ENCODE results near the gene TTC34.
"Not testable (repeated sequence)": the region's sequence is repeated elsewhere in the genome, so short reads cannot be mapped to it uniquely, and the experiment has no call there.

DNA sequence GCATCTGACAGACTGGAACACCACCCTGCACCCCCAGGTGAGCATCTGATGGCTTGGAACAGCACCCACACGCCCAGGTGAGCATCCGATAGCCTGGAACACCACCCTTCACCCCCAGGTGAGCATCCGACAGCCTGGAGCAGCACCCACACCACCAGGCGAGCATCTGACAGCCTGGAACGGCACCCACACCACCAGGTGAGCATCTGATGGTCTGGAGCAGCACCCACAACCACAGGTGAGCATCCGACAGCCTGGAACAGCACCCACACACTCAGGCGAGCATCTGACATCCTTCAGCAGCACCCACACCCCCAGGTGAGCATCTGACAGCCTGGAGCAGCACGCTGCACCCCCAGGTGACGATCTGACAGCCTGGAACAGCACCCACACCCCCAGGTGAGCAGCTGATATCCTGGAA is 118.2 kb downstream of the TTC34 start:
- TF ChIP-seq, protein P1, sequence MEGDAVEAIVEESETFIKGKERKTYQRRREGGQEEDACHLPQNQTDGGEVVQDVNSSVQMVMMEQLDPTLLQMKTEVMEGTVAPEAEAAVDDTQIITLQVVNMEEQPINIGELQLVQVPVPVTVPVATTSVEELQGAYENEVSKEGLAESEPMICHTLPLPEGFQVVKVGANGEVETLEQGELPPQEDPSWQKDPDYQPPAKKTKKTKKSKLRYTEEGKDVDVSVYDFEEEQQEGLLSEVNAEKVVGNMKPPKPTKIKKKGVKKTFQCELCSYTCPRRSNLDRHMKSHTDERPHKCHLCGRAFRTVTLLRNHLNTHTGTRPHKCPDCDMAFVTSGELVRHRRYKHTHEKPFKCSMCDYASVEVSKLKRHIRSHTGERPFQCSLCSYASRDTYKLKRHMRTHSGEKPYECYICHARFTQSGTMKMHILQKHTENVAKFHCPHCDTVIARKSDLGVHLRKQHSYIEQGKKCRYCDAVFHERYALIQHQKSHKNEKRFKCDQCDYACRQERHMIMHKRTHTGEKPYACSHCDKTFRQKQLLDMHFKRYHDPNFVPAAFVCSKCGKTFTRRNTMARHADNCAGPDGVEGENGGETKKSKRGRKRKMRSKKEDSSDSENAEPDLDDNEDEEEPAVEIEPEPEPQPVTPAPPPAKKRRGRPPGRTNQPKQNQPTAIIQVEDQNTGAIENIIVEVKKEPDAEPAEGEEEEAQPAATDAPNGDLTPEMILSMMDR (IDR thresholded peaks at IDR 0.05), result not testable (repeated sequence)
- TF ChIP-seq POLR2A (IDR thresholded peaks at IDR 0.05), result not testable (repeated sequence)
